NCI-H146 treated with DMSO at 0.1 percent for 48 hours (cell line): ENCODE data around the gene PPID.
"Not testable (repeated sequence)": the region's sequence is repeated elsewhere in the genome, so short reads cannot be mapped to it uniquely, and the experiment has no call there.

ENCODE experiments used
- DNase-seq: peaks from one replicate; lab custom pipeline; 2025; ENCODE audit not compliant: unreplicated experiment; lab: John Stamatoyannopoulos, UW

Gene PPID

GRCh38 chr4:158722917-158723793, at the start of gene PPID:
PPID (minus strand) TSS chr4:158723396; CDS start chr4:158723288, 108 bp downstream.
- DNase-seq: peak; percentile 59

GRCh38 chr4:158771776-158772175, 48.6 kb upstream of the PPID start:
- DNase-seq: no peak

- no peak for DNase-seq
These were observed 47.5 kb upstream of the PPID start for GRCh38 chr4:158770671-158771070.

- no peak for DNase-seq
These were observed 46.2 kb upstream of the PPID start for GRCh38 chr4:158769175-158769921.

GRCh38 chr4:158768555-158769174, 45.5 kb upstream of the PPID start, which contains the start of gene FNIP2:
FNIP2 (plus strand) TSS chr4:158769026; CDS start chr4:158769213, 187 bp downstream.
- peak; percentile 45 for DNase-seq

GRCh38 chr4:158767451-158767850, 44.3 kb upstream of the PPID start:
- DNase-seq: no peak

- DNase-seq: no peak
These were observed 43.3 kb upstream of the PPID start for GRCh38 chr4:158766434-158767044.

GRCh38 chr4:158763462-158763861, 40.3 kb upstream of the PPID start:
- no peak for DNase-seq

- no peak for DNase-seq
These were observed 39.4 kb upstream of the PPID start for GRCh38 chr4:158762553-158762952.

GRCh38 chr4:158760866-158761265, 37.7 kb upstream of the PPID start:
- no peak for DNase-seq

- DNase-seq: not testable (repeated sequence)
These were observed 36.3 kb upstream of the PPID start for GRCh38 chr4:158759539-158759938.

GRCh38 chr4:158758703-158759102, 35.5 kb upstream of the PPID start:
- DNase-seq: no peak

- DNase-seq: no peak
These were observed 34.9 kb upstream of the PPID start for GRCh38 chr4:158758142-158758541.

- DNase-seq: no peak
These were observed 33.4 kb upstream of the PPID start for GRCh38 chr4:158756588-158756987.

- not testable (repeated sequence) for DNase-seq
These were observed 32.6 kb upstream of the PPID start for GRCh38 chr4:158755819-158756218.

GRCh38 chr4:158754385-158755180, 31.4 kb upstream of the PPID start:
- no peak for DNase-seq

GRCh38 chr4:158750379-158750778, 27.2 kb upstream of the PPID start:
- DNase-seq: no peak

GRCh38 chr4:158746537-158746936, 23.3 kb upstream of the PPID start:
- not testable (repeated sequence) for DNase-seq

GRCh38 chr4:158741326-158742021, 18.3 kb upstream of the PPID start:
- DNase-seq: peak; percentile 19

GRCh38 chr4:158739600-158739999, 16.4 kb upstream of the PPID start:
- no peak for DNase-seq
